Glutamatergic neuron (in vitro differentiated cells): ENCODE results near the gene MED12L. TPM values are rescaled to one million over a fixed set of nuclear protein-coding genes. Genes with fewer than 3 reads are reported as not detected.
"Not testable (repeated sequence)": the region's sequence is repeated elsewhere in the genome, so short reads cannot be mapped to it uniquely, and the experiment has no call there.

Experiments
- DNase-seq: peaks from one replicate; pipeline ENCODE4 v3.0.0; 2022
- H3K27ac Mint-ChIP-seq: one replicate; pipeline ENCODE4 v1.8.0; 2020; ENCODE audit warnings: mild to moderate bottlenecking, mixed read lengths, inconsistent platforms; ENCODE audit not compliant: unreplicated experiment
- H3K27me3 Mint-ChIP-seq: one replicate; pipeline ENCODE4 v1.8.0; 2020; ENCODE audit warnings: mild to moderate bottlenecking, moderate library complexity, mixed read lengths, inconsistent platforms; ENCODE audit not compliant: unreplicated experiment
- H3K36me3 Mint-ChIP-seq: one replicate; pipeline ENCODE4 v1.8.0; 2020; ENCODE audit warnings: mild to moderate bottlenecking, mixed read lengths, inconsistent platforms; ENCODE audit not compliant: unreplicated experiment
- H3K4me1 Mint-ChIP-seq: one replicate; pipeline ENCODE4 v1.8.0; 2020; ENCODE audit warnings: mild to moderate bottlenecking, low read depth, mixed read lengths, inconsistent platforms; ENCODE audit not compliant: unreplicated experiment
- H3K4me3 Mint-ChIP-seq: one replicate; pipeline ENCODE4 v1.8.0; 2020; ENCODE audit warnings: mild to moderate bottlenecking, mixed read lengths, inconsistent platforms; ENCODE audit not compliant: unreplicated experiment
- H3K9me3 Mint-ChIP-seq: one replicate; pipeline ENCODE4 v1.8.0; 2020; ENCODE audit warnings: mild to moderate bottlenecking, moderate library complexity, mixed read lengths, inconsistent platforms; ENCODE audit not compliant: unreplicated experiment
- total RNA-seq: library from RNA; stranded (reverse); fragmentation: NEBNext Ultra II Directional; extraction: Animal tissue kit (Norgen Biotek cat#: 25700); gene quantifications from one replicate; pipeline ENCODE4 v1.2.1, GENCODE V29; 2021; ENCODE audit not compliant: unreplicated experiment
- TF ChIP-seq, protein P1 (sequence below): fragments of 200-600 bp; sonication (generic); IDR thresholded peaks from one replicate; pipeline ENCODE4 v1.5.0; 2021; ENCODE audit not compliant: partially characterized antibody, unreplicated experiment

MED12L gene
- total RNA-seq, 1 donor from 2014 or later = 7.8 TPM

DNA sequence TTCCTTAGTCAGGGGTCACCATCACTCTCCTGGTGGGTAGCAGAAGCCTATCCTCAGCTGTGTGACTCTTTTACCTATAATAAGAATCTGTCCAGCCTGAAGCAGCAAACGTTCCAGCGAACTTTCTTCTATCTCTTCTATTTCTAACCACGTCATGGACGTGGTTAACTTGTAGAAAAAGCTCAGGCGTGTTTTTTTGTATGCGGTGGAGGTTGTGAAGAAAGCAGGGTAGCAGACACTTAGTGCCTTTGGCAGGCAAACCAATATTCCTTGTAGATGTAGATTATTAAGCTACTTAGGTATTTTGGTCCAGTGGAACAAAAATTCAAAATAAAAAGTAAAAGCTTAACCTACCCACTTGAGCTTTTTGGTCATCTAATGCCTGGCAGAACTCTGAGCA is 149.4 kb downstream of the MED12L start:
- Mint-ChIP-seq H3K27me3 (peaks cover 2% of the 10 kb centered on the region), H3K27ac (no peak overlapping the region), H3K4me3 (no peak overlapping the region), H3K9me3 (no peaks in the 10 kb centered on the region), H3K4me1 (no peaks in the 10 kb centered on the region), H3K36me3 (no peaks in the 10 kb centered on the region)
- TF ChIP-seq, protein P1, sequence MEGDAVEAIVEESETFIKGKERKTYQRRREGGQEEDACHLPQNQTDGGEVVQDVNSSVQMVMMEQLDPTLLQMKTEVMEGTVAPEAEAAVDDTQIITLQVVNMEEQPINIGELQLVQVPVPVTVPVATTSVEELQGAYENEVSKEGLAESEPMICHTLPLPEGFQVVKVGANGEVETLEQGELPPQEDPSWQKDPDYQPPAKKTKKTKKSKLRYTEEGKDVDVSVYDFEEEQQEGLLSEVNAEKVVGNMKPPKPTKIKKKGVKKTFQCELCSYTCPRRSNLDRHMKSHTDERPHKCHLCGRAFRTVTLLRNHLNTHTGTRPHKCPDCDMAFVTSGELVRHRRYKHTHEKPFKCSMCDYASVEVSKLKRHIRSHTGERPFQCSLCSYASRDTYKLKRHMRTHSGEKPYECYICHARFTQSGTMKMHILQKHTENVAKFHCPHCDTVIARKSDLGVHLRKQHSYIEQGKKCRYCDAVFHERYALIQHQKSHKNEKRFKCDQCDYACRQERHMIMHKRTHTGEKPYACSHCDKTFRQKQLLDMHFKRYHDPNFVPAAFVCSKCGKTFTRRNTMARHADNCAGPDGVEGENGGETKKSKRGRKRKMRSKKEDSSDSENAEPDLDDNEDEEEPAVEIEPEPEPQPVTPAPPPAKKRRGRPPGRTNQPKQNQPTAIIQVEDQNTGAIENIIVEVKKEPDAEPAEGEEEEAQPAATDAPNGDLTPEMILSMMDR = no peak
- no peak for DNase-seq

DNA sequence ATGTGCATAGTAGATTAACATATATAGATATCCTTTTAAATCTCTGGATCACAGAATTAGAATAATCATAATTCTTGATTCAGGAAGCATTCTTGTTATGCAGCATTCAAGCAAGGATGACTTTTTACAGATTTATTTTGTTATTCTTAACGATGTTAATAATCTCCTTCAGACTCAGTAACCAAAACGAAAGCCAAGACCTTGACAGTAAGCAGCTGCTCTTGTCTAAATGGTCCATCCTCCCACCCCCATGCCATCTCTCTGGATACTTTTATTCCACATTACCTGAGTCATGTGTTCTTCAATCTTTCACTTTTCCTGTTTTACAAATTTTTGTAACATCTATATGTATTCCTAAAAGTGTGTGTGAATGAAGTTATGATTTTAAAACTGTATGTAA is 150.9 kb downstream of the MED12L start:
- H3K27me3 Mint-ChIP-seq = peaks cover 2% of the 10 kb centered on the region
- H3K4me3 Mint-ChIP-seq = no peak overlapping the region
- no peaks in the 10 kb centered on the region for H3K36me3 Mint-ChIP-seq
- no peak for DNase-seq
- H3K9me3 Mint-ChIP-seq = no peaks in the 10 kb centered on the region
- H3K4me1 Mint-ChIP-seq = no peaks in the 10 kb centered on the region
- TF ChIP-seq, protein P1 = no peak
- no peak overlapping the region for H3K27ac Mint-ChIP-seq

DNA sequence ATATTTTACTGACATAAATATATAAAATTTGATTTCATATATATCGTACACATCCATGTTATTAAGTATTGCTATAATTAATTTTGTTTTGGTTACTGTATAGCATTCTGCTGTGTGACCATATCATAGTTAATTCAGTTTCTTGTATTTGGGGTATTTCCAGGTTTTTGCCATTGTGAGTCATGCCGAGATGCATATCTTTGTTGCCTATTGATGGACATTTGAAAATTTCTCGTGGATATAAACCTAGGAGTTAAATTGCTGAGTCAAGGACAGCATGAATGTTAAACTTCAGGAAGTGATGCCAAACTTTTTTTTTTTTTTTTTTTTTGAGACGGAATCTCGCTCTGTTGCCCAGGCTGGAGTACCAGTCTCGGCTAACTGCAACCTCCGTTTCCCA is 151.3 kb downstream of the MED12L start:
- TF ChIP-seq, protein P1 = no peak
- peaks cover 3% of the 10 kb centered on the region for H3K27me3 Mint-ChIP-seq
- H3K4me3 Mint-ChIP-seq = no peak overlapping the region
- H3K4me1 Mint-ChIP-seq = no peaks in the 10 kb centered on the region
- no peak overlapping the region for H3K27ac Mint-ChIP-seq
- no peaks in the 10 kb centered on the region for H3K9me3 Mint-ChIP-seq
- no peaks in the 10 kb centered on the region for H3K36me3 Mint-ChIP-seq
- no peak for DNase-seq

DNA sequence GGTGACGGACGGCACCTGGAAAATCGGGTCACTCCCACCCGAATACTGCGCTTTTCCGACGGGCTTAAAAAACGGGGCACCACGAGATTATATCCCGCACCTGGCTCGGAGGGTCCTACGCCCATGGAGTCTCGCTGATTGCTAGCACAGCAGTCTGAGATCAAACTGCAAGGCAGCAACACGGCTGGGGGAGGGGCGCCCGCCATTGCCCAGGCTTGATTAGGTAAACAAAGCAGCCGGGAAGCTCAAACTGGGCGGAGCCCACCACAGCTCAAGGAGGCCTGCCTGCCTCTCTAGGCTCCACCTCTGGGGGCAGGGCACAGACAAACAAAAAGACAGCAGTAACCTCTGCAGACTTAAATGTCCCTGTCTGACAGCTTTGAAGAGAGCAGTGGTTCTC is 156.5 kb downstream of the MED12L start:
- not testable (repeated sequence) for H3K4me3 Mint-ChIP-seq, H3K4me1 Mint-ChIP-seq, H3K27ac Mint-ChIP-seq, H3K36me3 Mint-ChIP-seq, H3K9me3 Mint-ChIP-seq, H3K27me3 Mint-ChIP-seq, DNase-seq

DNA sequence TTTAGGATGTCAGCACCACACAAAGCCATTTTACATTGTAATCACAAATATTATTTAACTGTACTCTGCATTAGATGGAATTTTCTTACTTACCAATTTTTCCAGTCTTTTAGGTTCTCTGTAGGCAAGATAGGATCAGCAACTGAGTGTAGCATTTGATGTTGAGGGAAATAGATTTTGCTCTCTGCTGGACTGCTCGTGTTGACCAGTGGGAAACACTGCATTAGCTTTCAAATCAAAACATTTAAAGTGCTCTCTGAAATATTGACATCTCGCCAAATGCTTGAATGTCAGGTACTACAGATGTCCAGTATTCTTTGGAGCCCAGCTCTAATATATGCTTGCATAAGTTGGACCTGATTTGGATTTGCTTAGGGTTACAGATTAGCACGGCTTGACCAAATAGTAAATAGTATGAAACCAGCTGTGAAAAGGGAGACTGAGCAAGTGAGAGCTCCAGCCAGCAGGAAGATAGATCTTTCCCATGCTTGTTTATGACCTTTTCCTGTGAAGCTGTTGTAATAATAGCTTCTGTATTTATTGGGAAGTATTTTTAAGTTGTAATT is 163.4 kb downstream of the MED12L start:
- no peak overlapping the region for H3K4me3 Mint-ChIP-seq
- peaks cover 1% of the 10 kb centered on the region for H3K4me1 Mint-ChIP-seq
- no peaks in the 10 kb centered on the region for H3K36me3 Mint-ChIP-seq
- peaks cover 2% of the 10 kb centered on the region for H3K9me3 Mint-ChIP-seq
- no peak for DNase-seq
- H3K27me3 Mint-ChIP-seq = peaks cover 2% of the 10 kb centered on the region
- H3K27ac Mint-ChIP-seq = no peak overlapping the region
- TF ChIP-seq, protein P1 = no peak
